Activated CD8-positive, alpha-beta memory T cell treated with anti-CD3 and anti-CD28 coated beads, Interleukin-2, amount 10 ng/mL, durations not matched to agents 7 days and 5 days (primary cell): ENCODE results near the gene SHROOM2. TPM values are rescaled to one million over a fixed set of nuclear protein-coding genes. Genes with fewer than 3 reads are reported as not detected.

Experiments
- ATAC-seq: fragments of 150-1000 bp; cut with Tn5 transposase; one replicate; pipeline ENCODE4 v1.10.0; 2021; ENCODE audit warnings: moderate library complexity
- CTCF ChIA-PET: fragments of 350-600 bp; sonication (Branson Sonifier 250); formaldehyde crosslinking; loops from one replicate; lab custom pipeline; 2021; ENCODE audit warnings: antibody characterized with exemption; lab: Charles Lee
- DNase-seq: peaks from one replicate; pipeline ENCODE4 v3.0.0-alpha.2; 2020
- H3K27ac Mint-ChIP-seq: one replicate; pipeline ENCODE4 v1.8.0; 2021; ENCODE audit warnings: mild to moderate bottlenecking, mixed read lengths
- H3K27me3 Mint-ChIP-seq: one replicate; pipeline ENCODE4 v1.8.0; 2021; ENCODE audit warnings: mixed read lengths
- H3K36me3 Mint-ChIP-seq: one replicate; pipeline ENCODE4 v1.8.0; 2021; ENCODE audit warnings: mild to moderate bottlenecking, mixed read lengths
- H3K4me1 Mint-ChIP-seq: one replicate; pipeline ENCODE4 v1.8.0; 2021; ENCODE audit warnings: mixed read lengths
- H3K4me3 Mint-ChIP-seq: one replicate; pipeline ENCODE4 v1.8.0; 2021; ENCODE audit warnings: mild to moderate bottlenecking, moderate library complexity, mixed read lengths
- H3K9me3 Mint-ChIP-seq: one replicate; pipeline ENCODE4 v1.8.0; 2022; ENCODE audit warnings: low read depth, mixed read lengths
- total RNA-seq, 2 experiments: library from RNA; stranded (reverse); gene quantifications; one replicate each; pipeline ENCODE4 v1.2.3, GENCODE V29; 2021

Gene SHROOM2
- total RNA-seq, 2 experiments from 2014 or later: not detected

GRCh38 chrX:9947131-9947794 is 161.0 kb downstream of the SHROOM2 start:
- H3K27me3 Mint-ChIP-seq: peaks cover 39% of the 10 kb centered on the region
- H3K9me3 Mint-ChIP-seq: no peaks in the 10 kb centered on the region
- no peak overlapping the region for H3K27ac Mint-ChIP-seq
- no peak overlapping the region for H3K4me3 Mint-ChIP-seq
- H3K36me3 Mint-ChIP-seq: no peaks in the 10 kb centered on the region
- CTCF ChIA-PET: no interaction called here
- ATAC-seq (no peak), DNase-seq (no peak)
- peaks cover 10% of the 10 kb centered on the region for H3K4me1 Mint-ChIP-seq

DNA sequence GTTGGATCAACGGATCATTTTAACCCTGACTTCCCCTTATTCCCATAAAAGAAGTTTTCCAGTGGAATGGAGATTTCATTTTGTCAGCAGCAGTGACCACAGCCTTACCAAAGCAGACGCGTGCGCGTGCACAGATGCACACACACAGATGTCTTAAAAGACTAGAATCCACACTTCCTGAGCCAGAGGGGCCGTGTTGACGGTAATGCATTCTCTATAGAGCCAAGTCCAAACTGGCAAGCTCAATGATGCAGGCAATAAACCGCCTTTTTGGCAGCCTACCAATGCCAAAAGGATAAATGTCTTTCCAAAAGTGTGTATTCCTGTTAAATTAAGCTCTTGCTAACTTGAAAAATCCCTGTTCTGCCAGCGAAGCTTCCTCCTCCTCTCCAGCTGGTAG is 162.2 kb downstream of the SHROOM2 start:
- DNase-seq: no peak
- peaks cover under 1% of the 10 kb centered on the region for H3K4me1 Mint-ChIP-seq
- H3K27ac Mint-ChIP-seq: no peak overlapping the region
- H3K36me3 Mint-ChIP-seq: no peaks in the 10 kb centered on the region
- H3K27me3 Mint-ChIP-seq: peaks cover 39% of the 10 kb centered on the region
- ATAC-seq: no peak
- no peaks in the 10 kb centered on the region for H3K9me3 Mint-ChIP-seq
- H3K4me3 Mint-ChIP-seq: no peak overlapping the region
- CTCF ChIA-PET: no interaction called here

DNA sequence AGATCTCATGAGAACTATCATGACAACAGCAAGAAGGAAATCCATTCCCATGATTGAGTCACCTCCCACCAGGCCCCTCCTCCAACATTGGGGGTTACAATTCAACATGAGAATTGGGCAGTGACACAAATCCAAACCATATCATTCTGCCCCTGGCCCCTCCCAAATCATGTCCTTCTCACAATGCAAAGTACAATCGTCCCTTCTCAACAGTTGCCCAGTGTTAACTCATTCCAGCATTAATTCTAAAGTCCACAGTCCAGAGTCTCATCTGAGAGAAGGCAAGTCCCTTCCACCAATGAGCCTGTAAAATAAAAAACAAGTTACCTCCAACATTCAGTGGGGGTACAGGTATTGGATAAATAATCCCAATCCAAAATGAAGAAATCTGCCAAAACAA is 166.1 kb downstream of the SHROOM2 start:
- Mint-ChIP-seq H3K36me3 (no peaks in the 10 kb centered on the region), H3K4me1 (no peaks in the 10 kb centered on the region), H3K27ac (no peak overlapping the region), H3K9me3 (no peaks in the 10 kb centered on the region), H3K27me3 (peaks cover 29% of the 10 kb centered on the region), H3K4me3 (no peak overlapping the region)
- CTCF ChIA-PET: no interaction called here
- DNase-seq: no peak
- ATAC-seq: no peak

DNA sequence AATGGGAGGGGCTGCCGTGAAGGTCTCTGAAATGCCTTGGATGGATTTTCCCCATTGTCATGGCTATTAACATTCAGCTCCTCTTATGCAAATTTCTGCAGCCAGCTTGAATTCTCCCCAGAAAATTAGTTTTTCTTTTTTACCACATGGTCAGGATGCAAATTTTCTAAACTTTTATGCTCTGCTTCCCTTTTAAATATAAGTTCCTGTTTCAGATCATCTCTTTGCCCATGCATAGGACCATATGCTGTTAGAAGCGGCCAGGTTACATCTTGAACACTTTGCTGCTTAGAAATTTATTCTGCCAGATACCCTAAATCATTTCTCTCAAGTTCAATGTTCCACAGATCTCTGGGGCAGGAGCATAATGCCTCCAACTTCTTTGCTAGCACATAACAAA is 167.2 kb downstream of the SHROOM2 start:
- Mint-ChIP-seq H3K36me3 (no peaks in the 10 kb centered on the region), H3K9me3 (no peaks in the 10 kb centered on the region), H3K4me1 (no peaks in the 10 kb centered on the region), H3K27ac (no peak overlapping the region), H3K27me3 (peaks cover 24% of the 10 kb centered on the region), H3K4me3 (no peak overlapping the region)
- ATAC-seq (no peak), DNase-seq (no peak)
- CTCF ChIA-PET: no interaction called here

DNA sequence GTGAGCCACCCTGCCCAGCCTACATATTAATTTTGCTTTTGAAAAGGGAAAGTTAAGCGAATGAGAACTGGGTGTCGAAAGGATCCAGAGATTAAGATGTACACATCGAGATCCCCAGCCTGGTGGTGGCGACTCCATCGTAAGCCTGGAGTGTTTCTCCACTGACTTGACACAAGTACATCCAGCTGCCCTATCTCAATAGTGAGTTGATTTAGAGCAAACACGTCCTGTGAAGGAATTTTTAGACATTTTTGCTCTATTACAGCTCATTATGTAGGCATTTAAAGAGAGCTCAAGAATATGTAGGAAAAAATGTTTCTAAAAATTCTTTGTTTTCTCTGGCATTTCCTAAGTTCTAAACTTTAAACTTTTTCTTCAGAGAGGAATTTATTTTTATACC is 169.3 kb downstream of the SHROOM2 start:
- Mint-ChIP-seq H3K9me3 (no peaks in the 10 kb centered on the region), H3K4me3 (no peak overlapping the region), H3K27me3 (peaks cover 22% of the 10 kb centered on the region), H3K27ac (no peak overlapping the region), H3K36me3 (no peaks in the 10 kb centered on the region), H3K4me1 (no peaks in the 10 kb centered on the region)
- DNase-seq (no peak), ATAC-seq (no peak)
- CTCF ChIA-PET: no interaction called here

DNA sequence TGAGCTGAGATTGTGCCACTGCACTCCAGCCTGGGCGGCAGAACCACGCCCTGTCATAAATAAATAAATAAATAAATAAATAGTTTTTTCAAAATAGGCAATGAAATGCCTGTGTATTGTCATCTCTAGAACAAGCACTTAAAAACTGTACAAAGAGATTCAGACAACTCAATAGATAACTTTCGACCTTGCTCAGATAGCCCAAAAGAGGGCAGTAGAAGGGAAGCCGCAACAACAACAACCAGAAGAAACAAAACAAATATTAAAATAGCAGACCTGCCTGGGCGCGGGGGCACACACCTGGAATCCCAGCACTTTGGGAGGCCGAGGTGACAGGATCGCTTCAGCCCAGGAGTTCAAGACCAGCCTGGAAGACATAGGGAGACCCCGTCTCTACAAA is 171.5 kb downstream of the SHROOM2 start:
- Mint-ChIP-seq H3K4me1 (no peaks in the 10 kb centered on the region), H3K4me3 (no peak overlapping the region), H3K27ac (no peak overlapping the region), H3K36me3 (no peaks in the 10 kb centered on the region), H3K27me3 (peaks cover 22% of the 10 kb centered on the region), H3K9me3 (no peaks in the 10 kb centered on the region)
- ATAC-seq (no peak), DNase-seq (no peak)
- CTCF ChIA-PET: no interaction called here

DNA sequence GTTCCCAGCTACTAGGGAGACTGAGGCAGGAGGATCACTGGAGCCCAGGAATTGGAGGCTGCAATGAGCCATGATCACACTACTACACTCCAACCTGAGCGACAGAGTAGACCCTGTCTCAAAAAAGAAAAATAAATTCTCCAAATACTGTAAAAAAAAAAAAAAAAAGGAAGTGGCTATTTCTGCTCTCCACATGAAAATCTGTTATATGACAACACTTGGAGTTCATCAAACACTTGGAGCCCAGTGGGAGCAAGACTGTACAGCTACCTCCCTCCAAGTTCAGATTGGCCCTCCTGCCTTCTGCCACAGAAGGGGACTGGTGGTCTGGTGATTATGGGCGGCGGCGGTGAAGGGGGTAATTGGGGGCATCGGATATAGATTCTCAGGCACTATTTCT is 172.0 kb downstream of the SHROOM2 start:
- H3K9me3 Mint-ChIP-seq: no peaks in the 10 kb centered on the region
- no peak overlapping the region for H3K27ac Mint-ChIP-seq
- ATAC-seq (no peak), DNase-seq (no peak)
- no peaks in the 10 kb centered on the region for H3K36me3 Mint-ChIP-seq
- H3K27me3 Mint-ChIP-seq: peaks cover 22% of the 10 kb centered on the region
- CTCF ChIA-PET: no interaction called here
- no peak overlapping the region for H3K4me3 Mint-ChIP-seq
- H3K4me1 Mint-ChIP-seq: no peaks in the 10 kb centered on the region

- CTCF ChIA-PET: no interaction called here
- Mint-ChIP-seq H3K4me1 (no peaks in the 10 kb centered on the region), H3K27me3 (peaks cover 19% of the 10 kb centered on the region), H3K9me3 (no peaks in the 10 kb centered on the region), H3K36me3 (no peaks in the 10 kb centered on the region), H3K27ac (no peak overlapping the region), H3K4me3 (no peak overlapping the region)
- DNase-seq (no peak), ATAC-seq (no peak)
These were observed 175.5 kb downstream of the SHROOM2 start for GRCh38 chrX:9961750-9962149.

DNA sequence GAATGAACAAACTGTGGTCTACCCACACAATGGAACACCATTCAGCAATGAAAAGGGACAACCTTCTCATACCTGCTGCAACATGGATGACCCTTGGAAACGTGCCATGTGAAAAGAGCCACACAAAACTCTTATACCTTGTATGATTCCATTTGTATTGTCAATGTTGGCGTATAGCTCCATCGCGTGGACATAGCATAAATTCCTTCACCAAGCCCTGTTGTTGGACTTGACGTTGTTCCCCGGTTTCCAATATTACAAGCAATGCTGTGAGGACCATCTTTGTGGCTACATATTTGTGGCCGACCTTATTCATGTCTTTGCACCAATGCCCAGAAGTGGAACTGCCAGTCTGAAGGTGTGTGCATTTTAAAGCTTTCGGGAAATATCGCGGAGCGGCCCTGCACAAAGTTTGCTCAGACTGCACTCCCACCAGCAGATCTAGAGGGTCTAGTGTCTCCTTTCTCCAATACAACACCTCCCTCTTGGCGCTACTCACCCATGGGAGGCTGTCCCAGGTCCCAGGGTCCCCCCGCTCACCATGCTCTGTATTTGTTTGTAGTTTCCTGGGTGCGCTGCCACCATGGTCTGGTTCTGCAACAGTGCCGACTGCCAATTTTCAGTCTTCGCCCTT is 180.7 kb downstream of the SHROOM2 start, which contains the start of gene CLDN34:
CLDN34 (plus strand) TSS at position 584 of the 634 bp plus-strand sequence; CDS start at position 584, 0 bp downstream.
- CTCF ChIA-PET: no interaction called here
- no peak for ATAC-seq
- Mint-ChIP-seq H3K9me3 (no peaks in the 10 kb centered on the region), H3K4me1 (no peaks in the 10 kb centered on the region), H3K27ac (no peak within 1 kb of the TSS), H3K4me3 (no peak within 1 kb of the TSS), H3K36me3 (no peaks in the 10 kb centered on the region), H3K27me3 (peaks cover 2% of the 10 kb centered on the region)
- DNase-seq: no peak

- Mint-ChIP-seq H3K4me3 (no peak overlapping the region), H3K9me3 (no peaks in the 10 kb centered on the region), H3K27me3 (peaks cover 5% of the 10 kb centered on the region), H3K27ac (no peak overlapping the region), H3K36me3 (no peaks in the 10 kb centered on the region), H3K4me1 (no peaks in the 10 kb centered on the region)
- ATAC-seq (no peak), DNase-seq (no peak)
- CTCF ChIA-PET: no interaction called here
These were observed 191.4 kb downstream of the SHROOM2 start for GRCh38 chrX:9977635-9978034.

DNA sequence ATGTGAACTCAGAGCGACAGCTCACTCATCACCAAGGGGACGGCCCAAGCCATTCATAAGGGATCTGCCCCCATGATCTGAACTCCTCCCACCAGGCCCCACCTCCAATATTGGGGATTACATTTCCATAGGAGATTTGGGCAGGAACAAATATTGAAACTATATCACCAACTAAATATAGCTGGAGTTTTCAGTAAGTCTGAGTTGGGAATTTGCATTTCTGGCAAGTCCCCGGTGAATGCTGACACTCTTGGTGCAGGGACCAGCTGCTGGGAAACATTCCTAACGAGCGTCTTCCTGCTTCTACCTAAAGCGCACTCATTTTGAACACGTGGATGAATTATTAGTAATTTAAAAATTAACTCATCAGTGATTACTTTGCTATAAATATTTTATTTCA is 194.2 kb downstream of the SHROOM2 start:
- no peak overlapping the region for H3K27ac Mint-ChIP-seq
- no peaks in the 10 kb centered on the region for H3K36me3 Mint-ChIP-seq
- CTCF ChIA-PET: interaction anchor here (1.9 kb wide), 1 partner anchor 139 kb away, joined by 5 read pairs; no protein-coding TSS in a partner anchor
- no peak overlapping the region for H3K4me3 Mint-ChIP-seq
- ATAC-seq (no peak), DNase-seq (no peak)
- peaks cover 7% of the 10 kb centered on the region for H3K27me3 Mint-ChIP-seq
- H3K4me1 Mint-ChIP-seq: no peaks in the 10 kb centered on the region
- H3K9me3 Mint-ChIP-seq: no peaks in the 10 kb centered on the region

DNA sequence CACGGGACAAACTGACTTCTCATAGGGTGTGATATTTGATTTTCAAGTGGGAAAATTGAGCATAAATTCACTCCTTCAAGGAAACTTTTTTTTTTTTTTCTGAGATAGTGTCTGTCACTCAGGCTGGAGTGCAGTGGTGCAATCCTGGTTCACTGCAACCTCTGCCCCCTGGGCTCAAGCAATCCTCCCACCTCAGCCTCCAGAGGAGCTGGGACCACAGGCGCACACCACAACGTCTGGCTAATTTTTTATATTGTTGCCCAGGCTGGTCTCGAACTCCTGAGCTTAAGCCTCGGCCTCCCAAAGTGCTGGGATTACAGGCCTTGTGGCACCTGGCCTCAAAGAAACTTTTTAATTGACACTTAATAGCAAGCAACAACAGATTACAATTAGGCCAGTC is 194.7 kb downstream of the SHROOM2 start:
- Mint-ChIP-seq H3K4me1 (no peaks in the 10 kb centered on the region), H3K36me3 (no peaks in the 10 kb centered on the region), H3K9me3 (no peaks in the 10 kb centered on the region), H3K4me3 (no peak overlapping the region), H3K27ac (no peak overlapping the region), H3K27me3 (peaks cover 7% of the 10 kb centered on the region)
- CTCF ChIA-PET: interaction anchor here (1.9 to 2.8 kb wide), 2 partner anchors 139 kb away, joined by 5 to 7 read pairs; no protein-coding TSS in a partner anchor
- DNase-seq: no peak
- ATAC-seq: no peak

- Mint-ChIP-seq H3K27me3 (peaks cover 14% of the 10 kb centered on the region), H3K4me1 (no peaks in the 10 kb centered on the region), H3K9me3 (no peaks in the 10 kb centered on the region), H3K36me3 (no peaks in the 10 kb centered on the region), H3K27ac (no peak overlapping the region), H3K4me3 (no peak overlapping the region)
- no peak for ATAC-seq
- DNase-seq: no peak
- CTCF ChIA-PET: interaction anchor here (1.3 to 2.8 kb wide), 2 partner anchors 8 to 137 kb away, joined by 4 to 7 read pairs; no protein-coding TSS in a partner anchor
These were observed 197.2 kb downstream of the SHROOM2 start for GRCh38 chrX:9983441-9983840.

GRCh38 chrX:9983846-9984245 is 197.6 kb downstream of the SHROOM2 start:
- no peaks in the 10 kb centered on the region for H3K36me3 Mint-ChIP-seq
- no peaks in the 10 kb centered on the region for H3K9me3 Mint-ChIP-seq
- CTCF ChIA-PET: interaction anchor here (1.3 to 2.8 kb wide), 2 partner anchors 8 to 136 kb away, joined by 4 to 7 read pairs; no protein-coding TSS in a partner anchor

More at GRCh38 chrX:9983846-9984245, 197.6 kb downstream of the SHROOM2 start:
- Mint-ChIP-seq H3K4me3 (no peak overlapping the region), H3K27ac (no peak overlapping the region), H3K4me1 (no peaks in the 10 kb centered on the region), H3K27me3 (peaks cover 14% of the 10 kb centered on the region)
- DNase-seq (no peak), ATAC-seq (no peak)
